WTC11 (cell line): ENCODE data around the gene SLC2A4RG. TPM values are rescaled to one million over a fixed set of nuclear protein-coding genes. Genes with fewer than 3 reads are reported as not detected.

Experiments used
- ATAC-seq: fragments of 200-7000 bp; cut with Tn5 transposase; 2 replicates; pipeline ENCODE4 v1.10.0; 2021; ENCODE audit warnings: mild to moderate bottlenecking, moderate library complexity
- CTCF ChIA-PET: fragments of 300-600 bp; sonication (Branson Sonifier 250); formaldehyde crosslinking; loops from one replicate; lab custom pipeline; 2021; ENCODE audit warnings: antibody characterized with exemption; lab: Charles Lee
- POLR2A ChIA-PET: fragments of 350-600 bp; sonication (Branson Sonifier 250); formaldehyde crosslinking; loops from one replicate; lab custom pipeline; 2021; ENCODE audit warnings: antibody characterized with exemption; lab: Charles Lee
- DNase-seq: peaks from one replicate; pipeline ENCODE4 v3.0.0; 2021; ENCODE audit warnings: low spot score
- H3K27ac Mint-ChIP-seq: 2 replicates; pipeline ENCODE4 v1.8.0; 2021; ENCODE audit warnings: mixed read lengths
- H3K27me3 Mint-ChIP-seq: 2 replicates; pipeline ENCODE4 v1.8.0; 2021; ENCODE audit warnings: low read depth, mild to moderate bottlenecking, moderate library complexity, mixed read lengths
- H3K36me3 Mint-ChIP-seq: 2 replicates; pipeline ENCODE4 v1.8.0; 2021; ENCODE audit warnings: mixed read lengths
- H3K4me1 Mint-ChIP-seq: 2 replicates; pipeline ENCODE4 v1.8.0; 2022; ENCODE audit warnings: mixed read lengths
- H3K4me3 Mint-ChIP-seq: 2 replicates; pipeline ENCODE4 v1.8.0; 2021; ENCODE audit warnings: mild to moderate bottlenecking, moderate library complexity, mixed read lengths
- H3K9me3 Mint-ChIP-seq: 2 replicates; pipeline ENCODE4 v1.8.0; 2021; ENCODE audit warnings: mixed read lengths
- CREM ChIP-seq: sonication (generic); formaldehyde crosslinking; IDR thresholded peaks from 2 replicates; pipeline ENCODE4 v1.8.1; 2022; ENCODE audit warnings: mild to moderate bottlenecking, missing genetic modification reagents, moderate library complexity
- ELF4 ChIP-seq: sonication (generic); formaldehyde crosslinking; IDR thresholded peaks from 2 replicates; pipeline ENCODE4 v1.8.1; 2022; ENCODE audit warnings: low read depth, mild to moderate bottlenecking, moderate library complexity, missing genetic modification reagents
- ESRRA ChIP-seq: sonication (generic); formaldehyde crosslinking; IDR thresholded peaks from 2 replicates; pipeline ENCODE4 v1.8.1; 2022; ENCODE audit warnings: mild to moderate bottlenecking, missing genetic modification reagents, borderline replicate concordance
- GTF2I ChIP-seq: fragments of 250-450 bp; sonication (Bioruptor Pico); conservative IDR thresholded peaks from 2 replicates; pipeline ENCODE4 v1.4.0; 2021; ENCODE audit warnings: mild to moderate bottlenecking
- JAZF1 ChIP-seq: fragments of 250-450 bp; sonication (Bioruptor Pico); IDR thresholded peaks from 2 replicates; pipeline ENCODE4 v1.9.0; 2021; ENCODE audit warnings: moderate library complexity, mild to moderate bottlenecking, inconsistent platforms
- KAT7 ChIP-seq: sonication (generic); formaldehyde crosslinking; IDR thresholded peaks from 2 replicates; pipeline ENCODE4 v1.8.1; 2023; ENCODE audit warnings: missing genetic modification reagents, mild to moderate bottlenecking, borderline replicate concordance
- SMAD4 ChIP-seq: sonication (generic); formaldehyde crosslinking; IDR thresholded peaks from 2 replicates; pipeline ENCODE4 v1.8.0; 2022; ENCODE audit warnings: mild to moderate bottlenecking, missing genetic modification reagents
- SOX15 ChIP-seq: fragments of 250-450 bp; sonication (Bioruptor Pico); IDR thresholded peaks from 2 replicates; pipeline ENCODE4 v1.9.0; 2021; ENCODE audit warnings: mild to moderate bottlenecking
- ZNF219 ChIP-seq: sonication (generic); formaldehyde crosslinking; IDR thresholded peaks from 2 replicates; pipeline ENCODE4 v1.8.0; 2023; ENCODE audit warnings: missing genetic modification reagents, mild to moderate bottlenecking, borderline replicate concordance
- ZNF232 ChIP-seq: sonication (generic); formaldehyde crosslinking; IDR thresholded peaks from 2 replicates; pipeline ENCODE4 v1.8.0; 2022; ENCODE audit warnings: mild to moderate bottlenecking, missing genetic modification reagents
- ZNF671 ChIP-seq: fragments of 250-450 bp; sonication (Bioruptor Pico); IDR thresholded peaks from 2 replicates; pipeline ENCODE4 v1.8.0; 2021; ENCODE audit warnings: mild to moderate bottlenecking
- total RNA-seq: library from RNA; stranded (reverse); gene quantifications from 3 replicates; pipeline ENCODE4 v1.2.3, GENCODE V29; 2021
- TF ChIP-seq, protein P1 (sequence below): sonication (generic); formaldehyde crosslinking; IDR thresholded peaks from 2 replicates; pipeline ENCODE4 v1.8.0; 2023; ENCODE audit warnings: missing genetic modification reagents, mild to moderate bottlenecking, borderline replicate concordance
- TF ChIP-seq, protein P2 (sequence below): sonication (generic); formaldehyde crosslinking; IDR thresholded peaks from 2 replicates; pipeline ENCODE4 v1.8.1; 2023; ENCODE audit warnings: mild to moderate bottlenecking, missing genetic modification reagents
- TF ChIP-seq, protein P3 (sequence below): sonication (generic); formaldehyde crosslinking; IDR thresholded peaks from 2 replicates; pipeline ENCODE4 v1.8.1; 2023; ENCODE audit warnings: mild to moderate bottlenecking, missing genetic modification reagents, borderline replicate concordance
- TF ChIP-seq, protein P4 (sequence below): fragments of 250-450 bp; sonication (Bioruptor Pico); IDR thresholded peaks from 2 replicates; pipeline ENCODE4 v1.8.0; 2021; ENCODE audit warnings: mild to moderate bottlenecking
- TF ChIP-seq, protein P5 (sequence below): sonication (generic); formaldehyde crosslinking; IDR thresholded peaks from 2 replicates; pipeline ENCODE4 v1.8.1; 2023; ENCODE audit warnings: mild to moderate bottlenecking, missing genetic modification reagents, moderate library complexity
- TF ChIP-seq, protein P6 (sequence below): sonication (generic); formaldehyde crosslinking; conservative IDR thresholded peaks from 2 replicates; pipeline ENCODE4 v1.8.1; 2022; ENCODE audit warnings: mild to moderate bottlenecking, missing genetic modification reagents

The SLC2A4RG gene
- total RNA-seq, 1 experiment from 2014 or later = 43.3 TPM

DNA sequence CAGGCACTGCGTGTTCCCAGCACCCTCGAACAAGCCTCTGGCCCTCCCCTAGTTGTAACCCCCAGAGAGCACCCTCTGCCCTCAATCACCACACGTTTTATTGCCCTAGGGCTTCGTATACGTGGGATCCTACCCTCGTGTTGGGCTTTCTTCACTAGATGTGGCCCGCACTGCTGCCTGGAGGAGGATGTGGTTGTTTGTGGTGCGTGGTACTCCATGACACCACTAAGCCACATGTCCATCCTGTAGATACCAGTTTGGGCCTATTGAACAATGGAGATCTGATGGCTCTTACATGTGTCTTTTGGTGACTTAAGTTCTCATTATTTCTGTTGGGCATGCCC is 17.0 kb downstream of the SLC2A4RG start (continued):
- no peak for TF ChIP-seq JAZF1 (CRISPR knock-in tag)
- no peak for TF ChIP-seq ZNF671
- TF ChIP-seq, protein P1, sequence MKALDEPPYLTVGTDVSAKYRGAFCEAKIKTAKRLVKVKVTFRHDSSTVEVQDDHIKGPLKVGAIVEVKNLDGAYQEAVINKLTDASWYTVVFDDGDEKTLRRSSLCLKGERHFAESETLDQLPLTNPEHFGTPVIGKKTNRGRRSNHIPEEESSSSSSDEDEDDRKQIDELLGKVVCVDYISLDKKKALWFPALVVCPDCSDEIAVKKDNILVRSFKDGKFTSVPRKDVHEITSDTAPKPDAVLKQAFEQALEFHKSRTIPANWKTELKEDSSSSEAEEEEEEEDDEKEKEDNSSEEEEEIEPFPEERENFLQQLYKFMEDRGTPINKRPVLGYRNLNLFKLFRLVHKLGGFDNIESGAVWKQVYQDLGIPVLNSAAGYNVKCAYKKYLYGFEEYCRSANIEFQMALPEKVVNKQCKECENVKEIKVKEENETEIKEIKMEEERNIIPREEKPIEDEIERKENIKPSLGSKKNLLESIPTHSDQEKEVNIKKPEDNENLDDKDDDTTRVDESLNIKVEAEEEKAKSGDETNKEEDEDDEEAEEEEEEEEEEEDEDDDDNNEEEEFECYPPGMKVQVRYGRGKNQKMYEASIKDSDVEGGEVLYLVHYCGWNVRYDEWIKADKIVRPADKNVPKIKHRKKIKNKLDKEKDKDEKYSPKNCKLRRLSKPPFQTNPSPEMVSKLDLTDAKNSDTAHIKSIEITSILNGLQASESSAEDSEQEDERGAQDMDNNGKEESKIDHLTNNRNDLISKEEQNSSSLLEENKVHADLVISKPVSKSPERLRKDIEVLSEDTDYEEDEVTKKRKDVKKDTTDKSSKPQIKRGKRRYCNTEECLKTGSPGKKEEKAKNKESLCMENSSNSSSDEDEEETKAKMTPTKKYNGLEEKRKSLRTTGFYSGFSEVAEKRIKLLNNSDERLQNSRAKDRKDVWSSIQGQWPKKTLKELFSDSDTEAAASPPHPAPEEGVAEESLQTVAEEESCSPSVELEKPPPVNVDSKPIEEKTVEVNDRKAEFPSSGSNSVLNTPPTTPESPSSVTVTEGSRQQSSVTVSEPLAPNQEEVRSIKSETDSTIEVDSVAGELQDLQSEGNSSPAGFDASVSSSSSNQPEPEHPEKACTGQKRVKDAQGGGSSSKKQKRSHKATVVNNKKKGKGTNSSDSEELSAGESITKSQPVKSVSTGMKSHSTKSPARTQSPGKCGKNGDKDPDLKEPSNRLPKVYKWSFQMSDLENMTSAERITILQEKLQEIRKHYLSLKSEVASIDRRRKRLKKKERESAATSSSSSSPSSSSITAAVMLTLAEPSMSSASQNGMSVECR = no peak
- TF ChIP-seq, protein P2, sequence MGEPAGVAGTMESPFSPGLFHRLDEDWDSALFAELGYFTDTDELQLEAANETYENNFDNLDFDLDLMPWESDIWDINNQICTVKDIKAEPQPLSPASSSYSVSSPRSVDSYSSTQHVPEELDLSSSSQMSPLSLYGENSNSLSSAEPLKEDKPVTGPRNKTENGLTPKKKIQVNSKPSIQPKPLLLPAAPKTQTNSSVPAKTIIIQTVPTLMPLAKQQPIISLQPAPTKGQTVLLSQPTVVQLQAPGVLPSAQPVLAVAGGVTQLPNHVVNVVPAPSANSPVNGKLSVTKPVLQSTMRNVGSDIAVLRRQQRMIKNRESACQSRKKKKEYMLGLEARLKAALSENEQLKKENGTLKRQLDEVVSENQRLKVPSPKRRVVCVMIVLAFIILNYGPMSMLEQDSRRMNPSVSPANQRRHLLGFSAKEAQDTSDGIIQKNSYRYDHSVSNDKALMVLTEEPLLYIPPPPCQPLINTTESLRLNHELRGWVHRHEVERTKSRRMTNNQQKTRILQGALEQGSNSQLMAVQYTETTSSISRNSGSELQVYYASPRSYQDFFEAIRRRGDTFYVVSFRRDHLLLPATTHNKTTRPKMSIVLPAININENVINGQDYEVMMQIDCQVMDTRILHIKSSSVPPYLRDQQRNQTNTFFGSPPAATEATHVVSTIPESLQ (CRISPR knock-in tag) = no peak
- no peak for TF ChIP-seq GTF2I (CRISPR knock-in tag)
- no peak for TF ChIP-seq SOX15

DNA sequence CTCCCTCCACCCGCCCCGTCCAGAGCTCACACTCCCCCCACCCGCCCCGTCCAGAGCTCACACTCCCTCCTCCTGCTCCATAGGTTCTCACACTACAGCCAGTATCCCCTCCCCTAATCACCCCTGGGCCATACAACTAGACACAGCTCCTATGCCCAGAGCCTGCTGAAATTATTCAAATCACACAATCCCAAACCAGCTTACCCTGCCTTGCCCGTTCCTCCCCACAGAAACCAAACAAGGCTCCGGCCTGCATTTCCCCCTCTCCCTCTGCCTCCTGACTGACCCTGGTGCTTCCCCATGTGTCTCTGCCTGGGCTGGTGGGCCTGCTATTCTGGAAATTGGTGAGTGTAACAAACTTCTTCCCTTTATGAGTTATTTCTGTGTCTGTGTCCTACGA is 18.6 kb downstream of the SLC2A4RG start:
- DNase-seq (no peak), ATAC-seq (no peak)
- H3K9me3 Mint-ChIP-seq = peaks cover 10% of the 10 kb centered on the region; the same call in 1 of the 2 replicates
- no peak overlapping the region for H3K4me3 Mint-ChIP-seq
- H3K4me1 Mint-ChIP-seq = 0 out of 2 replicates have a peak, but pooled peaks cover under 1% of the 10 kb centered on the region
- TF ChIP-seq, protein P3, sequence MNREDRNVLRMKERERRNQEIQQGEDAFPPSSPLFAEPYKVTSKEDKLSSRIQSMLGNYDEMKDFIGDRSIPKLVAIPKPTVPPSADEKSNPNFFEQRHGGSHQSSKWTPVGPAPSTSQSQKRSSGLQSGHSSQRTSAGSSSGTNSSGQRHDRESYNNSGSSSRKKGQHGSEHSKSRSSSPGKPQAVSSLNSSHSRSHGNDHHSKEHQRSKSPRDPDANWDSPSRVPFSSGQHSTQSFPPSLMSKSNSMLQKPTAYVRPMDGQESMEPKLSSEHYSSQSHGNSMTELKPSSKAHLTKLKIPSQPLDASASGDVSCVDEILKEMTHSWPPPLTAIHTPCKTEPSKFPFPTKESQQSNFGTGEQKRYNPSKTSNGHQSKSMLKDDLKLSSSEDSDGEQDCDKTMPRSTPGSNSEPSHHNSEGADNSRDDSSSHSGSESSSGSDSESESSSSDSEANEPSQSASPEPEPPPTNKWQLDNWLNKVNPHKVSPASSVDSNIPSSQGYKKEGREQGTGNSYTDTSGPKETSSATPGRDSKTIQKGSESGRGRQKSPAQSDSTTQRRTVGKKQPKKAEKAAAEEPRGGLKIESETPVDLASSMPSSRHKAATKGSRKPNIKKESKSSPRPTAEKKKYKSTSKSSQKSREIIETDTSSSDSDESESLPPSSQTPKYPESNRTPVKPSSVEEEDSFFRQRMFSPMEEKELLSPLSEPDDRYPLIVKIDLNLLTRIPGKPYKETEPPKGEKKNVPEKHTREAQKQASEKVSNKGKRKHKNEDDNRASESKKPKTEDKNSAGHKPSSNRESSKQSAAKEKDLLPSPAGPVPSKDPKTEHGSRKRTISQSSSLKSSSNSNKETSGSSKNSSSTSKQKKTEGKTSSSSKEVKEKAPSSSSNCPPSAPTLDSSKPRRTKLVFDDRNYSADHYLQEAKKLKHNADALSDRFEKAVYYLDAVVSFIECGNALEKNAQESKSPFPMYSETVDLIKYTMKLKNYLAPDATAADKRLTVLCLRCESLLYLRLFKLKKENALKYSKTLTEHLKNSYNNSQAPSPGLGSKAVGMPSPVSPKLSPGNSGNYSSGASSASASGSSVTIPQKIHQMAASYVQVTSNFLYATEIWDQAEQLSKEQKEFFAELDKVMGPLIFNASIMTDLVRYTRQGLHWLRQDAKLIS (CRISPR knock-in tag) = no peak
- TF ChIP-seq, protein P4, sequence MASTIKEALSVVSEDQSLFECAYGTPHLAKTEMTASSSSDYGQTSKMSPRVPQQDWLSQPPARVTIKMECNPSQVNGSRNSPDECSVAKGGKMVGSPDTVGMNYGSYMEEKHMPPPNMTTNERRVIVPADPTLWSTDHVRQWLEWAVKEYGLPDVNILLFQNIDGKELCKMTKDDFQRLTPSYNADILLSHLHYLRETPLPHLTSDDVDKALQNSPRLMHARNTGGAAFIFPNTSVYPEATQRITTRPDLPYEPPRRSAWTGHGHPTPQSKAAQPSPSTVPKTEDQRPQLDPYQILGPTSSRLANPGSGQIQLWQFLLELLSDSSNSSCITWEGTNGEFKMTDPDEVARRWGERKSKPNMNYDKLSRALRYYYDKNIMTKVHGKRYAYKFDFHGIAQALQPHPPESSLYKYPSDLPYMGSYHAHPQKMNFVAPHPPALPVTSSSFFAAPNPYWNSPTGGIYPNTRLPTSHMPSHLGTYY (CRISPR knock-in tag) = no peak
- no peaks in the 10 kb centered on the region for H3K27me3 Mint-ChIP-seq
- no peak overlapping the region for H3K27ac Mint-ChIP-seq
- peaks cover 7% of the 10 kb centered on the region; the same call in 1 of the 2 replicates for H3K36me3 Mint-ChIP-seq
- ChIA-PET CTCF (interaction anchor here (1.1 kb wide), 1 partner anchor 17 kb away, joined by 3 read pairs; no protein-coding TSS in a partner anchor), POLR2A (no interaction called here)

DNA sequence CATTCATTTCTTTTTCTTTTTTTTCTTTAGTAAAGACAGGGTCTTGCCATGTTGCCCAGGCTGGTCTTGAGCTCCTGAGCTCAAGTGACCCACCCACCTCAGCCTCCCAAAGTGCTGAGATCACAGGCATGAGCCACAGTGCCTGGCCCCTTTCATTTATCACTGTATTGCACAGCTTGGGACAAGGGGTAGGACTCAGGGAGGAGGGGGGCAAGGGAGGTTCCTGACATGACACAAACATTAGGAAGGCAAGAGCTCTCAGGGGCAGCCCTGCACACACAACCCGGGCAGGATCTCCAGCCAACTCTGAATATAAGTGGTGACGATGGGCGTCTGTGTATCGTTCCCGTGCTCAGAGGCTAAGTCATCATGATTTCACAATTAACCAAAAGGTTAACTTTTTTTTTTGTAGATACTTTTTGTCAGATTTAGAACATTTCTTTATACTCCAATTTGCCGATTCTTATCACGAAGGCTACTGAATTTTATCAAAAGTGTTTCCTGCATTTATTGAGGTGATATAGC is 19.9 kb downstream of the SLC2A4RG start:
- CTCF ChIA-PET = interaction anchor here (1.9 kb wide), 1 partner anchor 16 kb away, joined by 8 read pairs; no protein-coding TSS in a partner anchor
- peaks cover 7% of the 10 kb centered on the region; the same call in 1 of the 2 replicates for H3K36me3 Mint-ChIP-seq
- ATAC-seq = no peak
- POLR2A ChIA-PET = no interaction called here
- no peak for DNase-seq
- H3K27me3 Mint-ChIP-seq = no peaks in the 10 kb centered on the region
- no peak overlapping the region for H3K27ac Mint-ChIP-seq
- H3K9me3 Mint-ChIP-seq = peaks cover 10% of the 10 kb centered on the region; the same call in 1 of the 2 replicates
- no peak overlapping the region for H3K4me3 Mint-ChIP-seq
- H3K4me1 Mint-ChIP-seq = no peaks in the 10 kb centered on the region
- TF ChIP-seq ZNF219 (no peak), CREM (CRISPR knock-in tag) (no peak), ELF4 (no peak), SMAD4 (CRISPR knock-in tag) (no peak), SOX15 (no peak), ZNF232 (no peak), KAT7 (CRISPR knock-in tag) (no peak), ESRRA (no peak)
- TF ChIP-seq, protein P5, sequence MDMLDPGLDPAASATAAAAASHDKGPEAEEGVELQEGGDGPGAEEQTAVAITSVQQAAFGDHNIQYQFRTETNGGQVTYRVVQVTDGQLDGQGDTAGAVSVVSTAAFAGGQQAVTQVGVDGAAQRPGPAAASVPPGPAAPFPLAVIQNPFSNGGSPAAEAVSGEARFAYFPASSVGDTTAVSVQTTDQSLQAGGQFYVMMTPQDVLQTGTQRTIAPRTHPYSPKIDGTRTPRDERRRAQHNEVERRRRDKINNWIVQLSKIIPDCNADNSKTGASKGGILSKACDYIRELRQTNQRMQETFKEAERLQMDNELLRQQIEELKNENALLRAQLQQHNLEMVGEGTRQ (CRISPR knock-in tag) = no peak
- TF ChIP-seq, protein P6, sequence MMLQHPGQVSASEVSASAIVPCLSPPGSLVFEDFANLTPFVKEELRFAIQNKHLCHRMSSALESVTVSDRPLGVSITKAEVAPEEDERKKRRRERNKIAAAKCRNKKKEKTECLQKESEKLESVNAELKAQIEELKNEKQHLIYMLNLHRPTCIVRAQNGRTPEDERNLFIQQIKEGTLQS = no peak
- TF ChIP-seq, protein P2 (CRISPR knock-in tag) = no peak
